ENCODE data around the gene ARHGAP24.

DNA sequence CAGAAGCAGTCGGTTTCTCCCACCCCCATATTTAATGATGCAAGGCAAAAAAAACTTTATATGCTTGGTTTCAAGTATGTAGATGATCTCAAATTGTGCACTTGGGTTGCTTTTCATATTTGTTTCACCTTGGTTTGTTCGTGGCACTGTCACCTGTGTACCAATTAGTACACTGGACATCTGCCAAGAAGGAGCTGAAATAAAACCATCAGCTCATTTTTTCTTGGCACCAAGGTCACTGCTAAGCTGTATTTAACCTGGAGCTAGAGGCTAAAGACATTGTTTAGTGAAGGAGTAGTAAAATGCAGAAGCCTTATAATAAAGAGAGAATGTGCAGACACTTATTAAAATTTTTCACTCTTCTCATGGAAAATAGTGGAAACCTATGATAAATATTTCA lies 430.8 kb downstream of the ARHGAP24 start:
- TF ChIP-seq, protein P1, sequence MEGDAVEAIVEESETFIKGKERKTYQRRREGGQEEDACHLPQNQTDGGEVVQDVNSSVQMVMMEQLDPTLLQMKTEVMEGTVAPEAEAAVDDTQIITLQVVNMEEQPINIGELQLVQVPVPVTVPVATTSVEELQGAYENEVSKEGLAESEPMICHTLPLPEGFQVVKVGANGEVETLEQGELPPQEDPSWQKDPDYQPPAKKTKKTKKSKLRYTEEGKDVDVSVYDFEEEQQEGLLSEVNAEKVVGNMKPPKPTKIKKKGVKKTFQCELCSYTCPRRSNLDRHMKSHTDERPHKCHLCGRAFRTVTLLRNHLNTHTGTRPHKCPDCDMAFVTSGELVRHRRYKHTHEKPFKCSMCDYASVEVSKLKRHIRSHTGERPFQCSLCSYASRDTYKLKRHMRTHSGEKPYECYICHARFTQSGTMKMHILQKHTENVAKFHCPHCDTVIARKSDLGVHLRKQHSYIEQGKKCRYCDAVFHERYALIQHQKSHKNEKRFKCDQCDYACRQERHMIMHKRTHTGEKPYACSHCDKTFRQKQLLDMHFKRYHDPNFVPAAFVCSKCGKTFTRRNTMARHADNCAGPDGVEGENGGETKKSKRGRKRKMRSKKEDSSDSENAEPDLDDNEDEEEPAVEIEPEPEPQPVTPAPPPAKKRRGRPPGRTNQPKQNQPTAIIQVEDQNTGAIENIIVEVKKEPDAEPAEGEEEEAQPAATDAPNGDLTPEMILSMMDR (IDR thresholded peaks at IDR 0.05; ENCODE audit: insufficient read depth, low read length, poor library complexity, severe bottlenecking) = no peak
- no peak for TF ChIP-seq EZH2phosphoT487 (conservative IDR thresholded peaks at IDR 0.05; ENCODE audit: low read length)
